AG04449 (cell line): ENCODE data around the gene ATPAF2.

Source experiments
- CTCF ChIA-PET: fragments of 350-600 bp; formaldehyde crosslinking; extraction: SDS; loops from one replicate; lab custom pipeline; 2021; ENCODE audit warnings: antibody characterized with exemption; lab: Yijun Ruan, JAX
- POLR2A ChIA-PET: fragments of 400-600, 350-600 bp; formaldehyde crosslinking; extraction: SDS; loops from one replicate; lab custom pipeline; 2020; ENCODE audit warnings: antibody characterized with exemption, inconsistent platforms; lab: Yijun Ruan, JAX
- DNase-seq: peaks from one replicate; pipeline ENCODE4 v3.0.0-alpha.2; 2010; ENCODE audit warnings: low read depth, low spot score
- H3K4me3 ChIP-seq: 2 replicates; pipeline ENCODE4 v1.5.1; 2011; ENCODE audit warnings: low read depth, mild to moderate bottlenecking, control low read depth, low read length
- CTCF ChIP-seq: IDR thresholded peaks from one replicate; pipeline ENCODE4 v1.5.1; 2011; ENCODE audit warnings: mild to moderate bottlenecking, moderate library complexity, low read length, control low read depth, inconsistent platforms; ENCODE audit not compliant: insufficient read depth; ENCODE audit errors: missing control alignments

Gene ATPAF2

DNA sequence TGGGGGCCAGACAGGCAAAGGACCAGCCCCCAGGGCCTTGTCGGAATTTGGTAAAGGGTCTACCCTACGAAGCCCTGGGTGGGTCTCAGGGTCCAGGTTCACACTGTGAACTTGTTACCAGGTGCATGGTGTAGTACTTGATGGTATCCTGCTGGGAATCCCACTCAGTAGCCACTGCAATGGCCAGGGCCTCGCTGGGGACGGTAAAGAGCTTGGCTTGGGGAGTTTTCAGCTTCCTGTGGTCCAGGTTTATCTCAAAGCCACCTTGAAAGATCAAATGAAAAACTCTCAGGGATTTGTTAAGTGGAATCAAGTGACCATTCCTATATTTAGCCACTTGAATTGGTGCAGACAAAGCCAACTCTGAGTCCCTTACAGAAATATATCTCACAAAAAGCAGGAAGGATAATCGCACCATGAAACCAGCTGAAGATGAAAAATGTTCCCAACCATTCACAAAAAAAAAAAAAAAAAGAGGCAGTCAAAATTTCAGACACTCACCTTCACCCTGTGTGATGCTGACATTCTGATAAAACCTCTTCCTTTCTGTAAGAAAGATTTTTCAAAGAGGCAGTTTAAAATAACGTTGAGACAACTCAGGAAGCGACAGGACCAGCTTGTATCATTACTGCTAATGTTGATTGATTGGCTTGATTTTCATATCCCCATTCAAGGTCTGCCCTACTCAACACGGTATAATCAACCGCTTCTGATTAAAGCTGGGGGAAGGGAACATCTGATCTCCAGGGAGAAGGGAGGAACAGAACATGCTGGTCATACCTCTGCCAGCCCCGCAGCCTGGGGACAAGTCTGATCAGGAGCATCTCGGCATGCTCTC, 10.6 kb downstream of the ATPAF2 start:
- ChIA-PET POLR2A (no interaction called here), CTCF (interaction anchor here (0.8 to 3.0 kb wide), 9 partner anchors 9 to 216 kb away, joined by 3 to 22 read pairs (median 4); partner anchors contain the start of gene DRC3)
- no peak overlapping the region for H3K4me3 ChIP-seq
- TF ChIP-seq CTCF, result no peak
- no peak for DNase-seq

- no peak overlapping the region for H3K4me3 ChIP-seq
- CTCF ChIA-PET, result interaction anchor here (1.3 to 4.9 kb wide), 6 partner anchors 9 to 136 kb away, joined by 3 to 25 read pairs (median 6); no protein-coding TSS in a partner anchor
- DNase-seq, result no peak
- POLR2A ChIA-PET, result no interaction called here
- TF ChIP-seq CTCF, result no peak
Observed at GRCh38 chr17:18027280-18027679, 11.7 kb downstream of the ATPAF2 start.

DNA sequence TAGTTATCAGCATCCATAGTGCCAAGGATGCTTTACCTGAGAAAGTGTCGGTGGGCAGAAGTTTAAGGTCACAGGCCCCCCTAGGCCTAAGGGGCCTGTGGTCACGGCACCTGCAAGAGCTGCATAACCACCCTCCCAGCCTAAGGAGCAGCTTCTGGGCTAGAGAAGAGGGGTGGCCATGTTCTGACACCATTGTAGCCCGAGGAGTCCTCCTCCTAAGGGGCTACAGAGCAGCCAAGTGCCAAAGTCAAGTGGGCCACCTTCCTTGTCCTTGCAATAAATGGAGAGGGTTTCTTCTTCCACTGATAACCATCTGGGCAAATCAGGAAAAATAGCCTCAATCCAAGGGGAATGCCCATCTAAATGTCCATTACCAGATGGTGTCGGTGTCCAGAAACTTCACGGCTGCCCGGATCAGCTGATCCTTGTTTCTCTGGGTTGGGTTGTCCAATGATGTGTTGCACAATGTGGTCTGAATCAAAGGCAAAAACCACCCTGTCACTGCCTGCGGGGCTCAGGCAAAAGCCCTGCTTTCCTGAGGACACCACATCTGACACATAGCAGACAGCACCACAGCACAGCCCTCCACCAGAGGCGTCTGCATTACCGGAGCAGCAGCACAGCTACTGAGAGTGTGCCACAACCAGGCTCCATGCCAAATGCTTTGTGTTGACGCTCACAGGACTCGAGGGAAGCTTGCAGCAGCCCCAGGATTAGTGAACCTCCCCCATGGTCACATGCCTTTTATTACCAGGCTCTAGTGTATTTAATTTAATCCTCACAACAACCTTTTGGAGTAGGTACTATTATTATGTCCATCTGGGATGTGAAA, 12.8 kb downstream of the ATPAF2 start:
- ChIA-PET CTCF (interaction anchor here (0.6 to 4.9 kb wide), 11 partner anchors 8 to 384 kb away, joined by 3 to 25 read pairs (median 4); no protein-coding TSS in a partner anchor), POLR2A (no interaction called here)
- DNase-seq, result peak; percentile 49
- TF ChIP-seq CTCF, result peak; percentile 8
- H3K4me3 ChIP-seq, result no peak overlapping the region

DNA sequence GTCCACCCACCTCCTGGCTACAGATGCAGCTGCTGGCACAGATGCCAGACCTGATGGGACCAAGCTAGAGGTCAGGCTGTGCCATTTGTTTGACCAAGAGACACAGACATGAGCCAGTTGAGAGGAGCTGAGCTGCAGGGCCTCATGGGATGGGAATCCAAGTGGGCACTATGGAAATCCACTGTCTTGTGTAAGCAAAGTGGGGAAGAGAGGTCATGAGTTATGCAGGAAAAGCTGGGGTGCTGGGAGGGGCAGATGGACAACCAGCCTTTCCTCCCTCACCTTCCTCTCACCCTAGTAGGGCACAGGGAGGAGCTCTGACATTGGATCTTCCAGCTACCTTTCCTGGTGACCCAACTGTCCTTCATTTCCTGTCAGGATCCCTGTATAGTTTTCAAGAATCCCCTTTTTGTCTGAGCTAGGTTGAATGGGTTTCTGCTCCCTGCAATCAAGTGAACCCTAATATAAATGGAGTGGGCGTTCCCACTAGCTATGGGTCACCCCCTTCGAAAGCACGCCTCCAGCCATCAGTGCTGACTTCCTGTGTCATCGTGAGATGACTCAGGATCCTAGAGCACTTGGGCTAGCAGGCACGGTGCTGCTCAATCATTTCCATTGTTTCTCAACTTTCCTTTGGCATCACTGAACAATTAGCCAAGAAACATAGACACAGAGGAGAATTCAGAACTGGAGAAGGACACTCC, 13.6 kb downstream of the ATPAF2 start:
- TF ChIP-seq CTCF, result no peak
- ChIA-PET CTCF (interaction anchor here (0.6 to 4.9 kb wide), 10 partner anchors 8 to 383 kb away, joined by 3 to 25 read pairs (median 3); no protein-coding TSS in a partner anchor), POLR2A (no interaction called here)
- no peak for DNase-seq
- no peak overlapping the region for H3K4me3 ChIP-seq

- ChIA-PET POLR2A (no interaction called here), CTCF (interaction anchor here (1.8 to 4.6 kb wide), 2 partner anchors 11 to 130 kb away, joined by 5 to 30 read pairs; no protein-coding TSS in a partner anchor)
- no peak for TF ChIP-seq CTCF
- no peak for DNase-seq
- H3K4me3 ChIP-seq, result no peak overlapping the region
Observed at GRCh38 chr17:18021372-18021771, 17.6 kb downstream of the ATPAF2 start.
